GM12878 (cell line): ENCODE data around the gene YBX2. TPM values are rescaled to one million over a fixed set of nuclear protein-coding genes. Genes with fewer than 3 reads are reported as not detected.

Source experiments
- ATAC-seq: fragments of 200-7000 bp; cut with Tn5 transposase; 3 replicates; pipeline ENCODE4 v1.9.1; 2020; ENCODE audit warnings: mild to moderate bottlenecking, moderate library complexity
- BruUV-seq: library from RNA; stranded (reverse); fragments of 400-500 nt; replicated peaks from 2 replicates; lab custom pipeline; 2021; lab: Mats Ljungman, UMichigan
- CTCF ChIA-PET: fragments of 300-600 bp; sonication (Branson Sonifier 250); formaldehyde crosslinking; extraction: SDS; loops from one replicate; lab custom pipeline; 2021; ENCODE audit warnings: inconsistent platforms; lab: Yijun Ruan, JAX
- POLR2A ChIA-PET: fragments of 350-600 bp; formaldehyde crosslinking; extraction: SDS; loops from one replicate; lab custom pipeline; 2021; ENCODE audit warnings: inconsistent platforms; lab: Charles Lee
- RAD21 ChIA-PET: fragments of 300-600 bp; sonication (Branson Sonifier 250); formaldehyde crosslinking; loops from one replicate; lab custom pipeline; 2023; ENCODE audit warnings: antibody characterized with exemption; ENCODE audit not compliant: unreplicated experiment; lab: Charles Lee
- SMC1A ChIA-PET: fragments of 300-600 bp; sonication (Branson Sonifier 250); formaldehyde crosslinking; loops from one replicate; lab custom pipeline; 2023; ENCODE audit not compliant: unreplicated experiment, uncharacterized antibody; lab: Charles Lee
- DNase-seq: peaks from one replicate; pipeline ENCODE4 v3.0.0-alpha.2; 2011; ENCODE audit warnings: low read depth, low spot score
- FAIRE-seq: peaks from 3 replicates; lab custom pipeline; 2011; peaks lifted over from hg19 to GRCh38; lab: Jason Lieb, UNC
- H2AFZ ChIP-seq: 2 replicates; pipeline ENCODE4 v1.6.0; 2011; ENCODE audit warnings: low read depth, low read length, control low read depth; ENCODE audit not compliant: control insufficient read depth
- H3K27ac ChIP-seq: 2 replicates; pipeline ENCODE4 v1.5.1; 2011; ENCODE audit warnings: control low read depth; ENCODE audit not compliant: control insufficient read depth, insufficient read depth
- H3K27me3 ChIP-seq, 2 experiments: replicated peaks in 1 of 2; 2 replicates each; pipeline versions ENCODE4 v1.6.0 to v1.6.1; 2011; ENCODE audit warnings: low read length in 1 of 2; ENCODE audit not compliant: control insufficient read depth in 2 of 2, insufficient read depth in 2 of 2
- H3K36me3 ChIP-seq, 2 experiments: 2 replicates each; pipeline ENCODE4 v1.5.1; 2011; ENCODE audit warnings: low read length in 1 of 2; ENCODE audit not compliant: control insufficient read depth in 2 of 2, insufficient read depth in 2 of 2
- H3K4me1 ChIP-seq: 2 replicates; pipeline ENCODE4 v1.6.1; 2011; ENCODE audit warnings: mild to moderate bottlenecking, low read length, moderate library complexity, mixed read lengths; ENCODE audit not compliant: control insufficient read depth, insufficient read depth
- H3K4me2 ChIP-seq: 2 replicates; pipeline ENCODE4 v1.6.0; 2011; ENCODE audit warnings: control low read depth; ENCODE audit not compliant: control insufficient read depth, insufficient read depth
- H3K4me3 ChIP-seq: fragments of 200-600 bp; sonication (generic); 2 replicates; pipeline ENCODE4 v1.5.1; 2016
- H3K79me2 ChIP-seq: 2 replicates; pipeline ENCODE4 v1.6.0; 2011; ENCODE audit warnings: low read length; ENCODE audit not compliant: control insufficient read depth, insufficient read depth
- H3K9ac ChIP-seq: 2 replicates; pipeline ENCODE4 v1.8.0; 2011; ENCODE audit warnings: low read length, control low read depth, mixed read lengths; ENCODE audit not compliant: control insufficient read depth, insufficient read depth
- H3K9me3 ChIP-seq: replicated peaks from 3 replicates; pipeline ENCODE4 v1.5.1; 2011; ENCODE audit warnings: mild to moderate bottlenecking, low read length; ENCODE audit not compliant: control insufficient read depth, insufficient read depth
- H4K20me1 ChIP-seq: 2 replicates; pipeline ENCODE4 v1.6.0; 2011; ENCODE audit not compliant: control insufficient read depth, insufficient read depth
- ASH2L ChIP-seq: fragments of 300-600, 200-600 bp; sonication (generic); IDR thresholded peaks from 2 replicates; pipeline ENCODE4 v1.6.1; 2017; ENCODE audit warnings: low read depth, mild to moderate bottlenecking, borderline replicate concordance
- CBFB ChIP-seq: IDR thresholded peaks from 2 replicates; pipeline ENCODE4 v1.6.1; 2016; ENCODE audit warnings: antibody characterized with exemption, low read depth
- HDGF ChIP-seq: fragments of 450-650 bp; IDR thresholded peaks from 2 replicates; pipeline ENCODE4 v1.6.1; 2016; ENCODE audit warnings: antibody characterized with exemption
- IKZF2 ChIP-seq, 2 experiments: fragments of 450-650 bp; IDR thresholded peaks; 2 replicates each; pipeline ENCODE4 v1.6.1; 2017; ENCODE audit warnings: mild to moderate bottlenecking in 2 of 2, moderate library complexity in 2 of 2
- IRF4 ChIP-seq: IDR thresholded peaks from 2 replicates; pipeline ENCODE4 v1.6.1; 2011; ENCODE audit warnings: low read depth, low read length
- LARP7 ChIP-seq: fragments of 450-650 bp; IDR thresholded peaks from 2 replicates; pipeline ENCODE4 v1.6.1; 2017; ENCODE audit warnings: mild to moderate bottlenecking
- NBN ChIP-seq: fragments of 450-650 bp; IDR thresholded peaks from 2 replicates; pipeline ENCODE4 v1.6.1; 2016
- RELA ChIP-seq: fragments of 450-650 bp; IDR thresholded peaks from 2 replicates; pipeline ENCODE4 v1.8.0; 2014; ENCODE audit warnings: borderline replicate concordance; ENCODE audit not compliant: partially characterized antibody
- SRF ChIP-seq, 2 experiments: IDR thresholded peaks; 2 replicates each; pipeline ENCODE4 v1.6.1; 2011; ENCODE audit warnings: low read depth in 2 of 2, low read length in 2 of 2, mild to moderate bottlenecking in 1 of 2, moderate library complexity in 1 of 2
- SUZ12 ChIP-seq: fragments of 200-600 bp; sonication (generic); IDR thresholded peaks from one replicate; pipeline ENCODE4 v1.6.1; 2018; ENCODE audit warnings: antibody characterized with exemption, mild to moderate bottlenecking; ENCODE audit not compliant: unreplicated experiment
- ZNF592 ChIP-seq: fragments of 450-650 bp; IDR thresholded peaks from 2 replicates; pipeline ENCODE4 v1.6.1; 2017; ENCODE audit warnings: mild to moderate bottlenecking, moderate library complexity
- WGBS: methylation state at CpG from one replicate; pipeline ENCODE4 v1.1.6; 2016; ENCODE audit warnings: low lambda C conversion rate; ENCODE audit not compliant: insufficient replicate concordance, insufficient coverage; ENCODE audit errors: missing lambda C conversion rate; 5-methylcytosine and 5-hydroxymethylcytosine counted together
- in situ Hi-C: fragments of 300-500 bp; cut with MboI; formaldehyde crosslinking; loops from 9 replicates; pipeline ENCODE4 v1.14.3; 2018; ENCODE audit warnings: mixed read lengths
- intact Hi-C: fragments of 100-400 bp; cut with micrococcal nuclease; formaldehyde crosslinking; loops from one replicate; pipeline ENCODE4 v1.14.2; 2022; ENCODE audit not compliant: unreplicated experiment
- polyA plus RNA-seq, 11 experiments: library from polyadenylated mRNA; depleted of rRNA in 4 of 11; unstranded in 6 of 11; stranded (reverse) in 5 of 11; fragments of >200 nt; fragmentation: Nextera tagmentation in 4 of 11; fragmentation: Illumina TruSeq in 1 of 11; extraction: Ambion mirVana in 4 of 11; extraction: Trizol in 1 of 11; gene quantifications; 1 replicate in 1 of 11; 2 replicates in 10 of 11; pipeline versions ENCODE4 v1.2.1 to v1.2.3, GENCODE V29; 2011 to 2016; ENCODE audit warnings: inconsistent platforms in 2 of 11, missing spikeins in 2 of 11, low read depth in 1 of 11
- total RNA-seq, 4 experiments: library from RNA; depleted of rRNA in 3 of 4; stranded (reverse); fragments of >200 nt in 3 of 4; fragmentation: Illumina TruSeq in 1 of 4; extraction: Trizol in 1 of 4; gene quantifications; 2 replicates each; pipeline versions ENCODE4 v1.2.1 to v1.2.3, GENCODE V29; 2013 to 2021

The YBX2 gene
- total and polyA plus RNA-seq, 10 of the 15 experiments (the other 5 are each of a cell fraction or from before 2014, with no cell fraction given): not detected

- peak overlapping the region; percentile 26; the same call in 1 of the 2 replicates for H3K4me2 ChIP-seq
- no peak overlapping the region for H2AFZ ChIP-seq
- SMC1A ChIA-PET: interaction anchor here (1.4 to 3.5 kb wide), 2 partner anchors 12 to 20 kb away, joined by 6 to 21 read pairs; partner anchors contain the start of gene ACAP1
- CTCF ChIA-PET: interaction anchor here (0.7 to 7.9 kb wide), 9 partner anchors 9 to 236 kb away, joined by 3 to 49 read pairs (median 3); partner anchors contain the start of genes ACAP1 and GPS2
- no peak overlapping the region for H3K9ac ChIP-seq
- RAD21 ChIA-PET: interaction anchor here (0.9 to 2.4 kb wide), 4 partner anchors 12 to 28 kb away, joined by 3 to 13 read pairs (median 8); partner anchors contain the start of genes ACAP1 and KCTD11
- in situ Hi-C loops: no loop called here
- 67% methylated on average over 3 of the region's 3 CpGs for WGBS
- TF ChIP-seq SUZ12: no peak
- peak in 1 of 2 experiments; percentile 50; a peak in 1 of 4 replicates for TF ChIP-seq IKZF2 (IDR thresholded peaks at IDR 0.05)
- FAIRE-seq (no peak), ATAC-seq (no peak), DNase-seq (no peak)
- no peaks in the 10 kb centered on the region for H3K9me3 ChIP-seq
- no TSS peak for BruUV-seq
- peaks cover 15% of the 10 kb centered on the region for H3K79me2 ChIP-seq
- peaks cover 5% of the 10 kb centered on the region for H3K4me1 ChIP-seq
- intact Hi-C loops: loop anchor here (1.0 kb wide), 1 partner anchor 21 kb away; no protein-coding TSS in a partner anchor
- POLR2A ChIA-PET: interaction anchor here (1.3 kb wide), 1 partner anchor 12 kb away, joined by 9 read pairs; the partner anchor contains the start of gene ACAP1
- no peak overlapping the region for H3K4me3 ChIP-seq
- H3K36me3 ChIP-seq: peaks cover 9 to 33% of the 10 kb centered on the region in 2 experiments; a peak in 3 of 4 replicates
- no peaks in the 10 kb centered on the region for H3K27me3 ChIP-seq
- no peak overlapping the region for H3K27ac ChIP-seq
- no peaks in the 10 kb centered on the region for H4K20me1 ChIP-seq
Observed at GRCh38 chr17:7324438-7324779, 30.0 kb upstream of the YBX2 start.

- intact Hi-C loops: loop anchor here (1.0 kb wide), 1 partner anchor 21 kb away; no protein-coding TSS in a partner anchor
- TF ChIP-seq SRF (IDR thresholded peaks at IDR 0.05; ENCODE audit: low read depth in 2 of 2, low read length in 2 of 2) (no peak), RELA (no peak), ZNF592 (no peak), HDGF (0 out of 2 replicates have a peak, but pooled peaks have one; percentile 44), LARP7 (0 out of 2 replicates have a peak, but pooled peaks have one; percentile 65), IRF4 (peak; percentile 87), CBFB (no peak), ASH2L (no peak), NBN (no peak)
Observed at GRCh38 chr17:7323731-7324437, 29.4 kb upstream of the YBX2 start.

More at GRCh38 chr17:7323731-7324437, 29.4 kb upstream of the YBX2 start:
- H3K4me3 ChIP-seq: no peak overlapping the region
- ATAC-seq (peak; percentile 77), DNase-seq (no peak), FAIRE-seq (peak; percentile 13)
- ChIA-PET SMC1A (interaction anchor here (1.1 to 3.5 kb wide), 3 partner anchors 13 to 22 kb away, joined by 3 to 21 read pairs (median 6); partner anchors contain the start of gene ACAP1), CTCF (interaction anchor here (0.8 to 7.9 kb wide), 5 partner anchors 13 to 191 kb away, joined by 3 to 49 read pairs (median 9); partner anchors contain the start of genes ACAP1 and PHF23), RAD21 (interaction anchor here (1.3 to 2.4 kb wide), 3 partner anchors 13 to 22 kb away, joined by 4 to 13 read pairs (median 12); partner anchors contain the start of gene ACAP1), POLR2A (interaction anchor here (1.3 kb wide), 1 partner anchor 13 kb away, joined by 9 read pairs; the partner anchor contains the start of gene ACAP1)
- peaks cover 14% of the 10 kb centered on the region for H3K79me2 ChIP-seq
- 54% methylated on average over 38 of the region's 39 CpGs for WGBS
- H3K4me1 ChIP-seq: peaks cover 5% of the 10 kb centered on the region
- no TSS peak for BruUV-seq
- peaks cover 9 to 33% of the 10 kb centered on the region in 2 experiments; a peak in 3 of 4 replicates for H3K36me3 ChIP-seq
- peak overlapping the region; percentile 26; the same call in 1 of the 2 replicates for H3K4me2 ChIP-seq
- no peak overlapping the region for H3K9ac ChIP-seq
- H2AFZ ChIP-seq: no peak overlapping the region
- H3K9me3 ChIP-seq: no peaks in the 10 kb centered on the region
- H4K20me1 ChIP-seq: no peaks in the 10 kb centered on the region
- in situ Hi-C loops: no loop called here
- H3K27ac ChIP-seq: no peak overlapping the region
- no peaks in the 10 kb centered on the region for H3K27me3 ChIP-seq
